Panc1 (cell line): ENCODE data around the gene CATSPERZ. TPM values are rescaled to one million over a fixed set of nuclear protein-coding genes. Genes with fewer than 3 reads are reported as not detected.

ENCODE experiments used
- ATAC-seq: fragments of 200-7000 bp; cut with Tn5 transposase; 2 replicates; pipeline ENCODE4 v1.9.1; 2020; ENCODE audit warnings: mild to moderate bottlenecking, moderate library complexity
- BruUV-seq: library from RNA; stranded (reverse); fragments of 400-500 nt; replicated peaks from 2 replicates; lab custom pipeline; 2021; lab: Mats Ljungman, UMichigan
- CTCF ChIA-PET: fragments of 300-600 bp; sonication (Branson Sonifier 250); formaldehyde crosslinking; loops from one replicate; lab custom pipeline; 2022; ENCODE audit warnings: antibody characterized with exemption; lab: Charles Lee
- POLR2A ChIA-PET: fragments of 300-600 bp; sonication (Branson Sonifier 250); formaldehyde crosslinking; loops from one replicate; lab custom pipeline; 2022; ENCODE audit warnings: antibody characterized with exemption; lab: Charles Lee
- DNase-seq: peaks from one replicate; pipeline ENCODE4 v3.0.0-alpha.2; 2010; ENCODE audit warnings: low read depth, low spot score
- H3K27ac ChIP-seq: 2 replicates; pipeline ENCODE4 v1.5.1; 2011; ENCODE audit warnings: mild to moderate bottlenecking, low read length, inconsistent platforms
- H3K27me3 ChIP-seq: fragments of 200-500 bp; sonication (Bioruptor generic); 2 replicates; pipeline ENCODE4 v1.6.0; 2014; ENCODE audit warnings: low read length, inconsistent platforms; ENCODE audit not compliant: control insufficient read depth, insufficient read depth
- H3K36me3 ChIP-seq: fragments of 200-500 bp; sonication (Bioruptor generic); 2 replicates; pipeline ENCODE4 v1.5.1; 2014; ENCODE audit warnings: inconsistent platforms, mild to moderate bottlenecking, low read length, moderate library complexity; ENCODE audit not compliant: control insufficient read depth, insufficient read depth
- H3K4me1 ChIP-seq: 2 replicates; pipeline ENCODE4 v1.5.1; 2011; ENCODE audit warnings: inconsistent platforms, mild to moderate bottlenecking, low read length, moderate library complexity; ENCODE audit not compliant: control insufficient read depth, insufficient read depth
- H3K4me3 ChIP-seq, 2 experiments: 2 replicates each; pipeline ENCODE4 v1.5.1; 2011 to 2012; ENCODE audit warnings: low read depth in 2 of 2, low read length in 2 of 2, mild to moderate bottlenecking in 2 of 2, inconsistent platforms in 1 of 2, moderate library complexity in 1 of 2
- H3K9me3 ChIP-seq: fragments of 200-500 bp; sonication (Bioruptor generic); 2 replicates; pipeline ENCODE4 v1.5.1; 2014; ENCODE audit warnings: low read depth, mild to moderate bottlenecking, inconsistent platforms, low read length, moderate library complexity; ENCODE audit not compliant: control insufficient read depth, insufficient read depth
- POLR2AphosphoS5 ChIP-seq: IDR thresholded peaks from 2 replicates; pipeline ENCODE4 v1.6.1; 2012; ENCODE audit warnings: mild to moderate bottlenecking, low read depth, low read length, moderate library complexity
- SIN3A ChIP-seq: IDR thresholded peaks from 2 replicates; pipeline ENCODE4 v1.6.1; 2012; ENCODE audit warnings: low read depth, mild to moderate bottlenecking, low read length, moderate library complexity, borderline replicate concordance; ENCODE audit not compliant: insufficient read depth
- TCF7L2 ChIP-seq: IDR thresholded peaks from 2 replicates; pipeline ENCODE4 v1.6.1; 2011; ENCODE audit warnings: mild to moderate bottlenecking, low read depth, low read length, inconsistent platforms
- in situ Hi-C: cut with HindIII; loops from 2 replicates; pipeline ENCODE4 v1.10.0; 2016; ENCODE audit warnings: low sequenced_read_pairs, low pct_unique_long_range_greater_than_20kb
- intact Hi-C: fragments of 100-400 bp; cut with micrococcal nuclease; formaldehyde crosslinking; loops from one replicate; pipeline ENCODE4 v1.10.0; 2022; ENCODE audit not compliant: unreplicated experiment
- total RNA-seq: library from RNA; stranded (reverse); gene quantifications from one replicate; pipeline ENCODE4 v1.2.1, GENCODE V29; 2021; ENCODE audit not compliant: unreplicated experiment
- TF ChIP-seq, protein P1 (sequence below): fragments of 450-650 bp; IDR thresholded peaks from 2 replicates; pipeline ENCODE4 v1.5.1; 2017; ENCODE audit warnings: mild to moderate bottlenecking
- TF ChIP-seq, protein P2 (sequence below), 2 experiments: IDR thresholded peaks; 2 replicates each; pipeline ENCODE4 v1.6.1; 2011 to 2012; ENCODE audit warnings: low read depth in 2 of 2, control low read depth in 1 of 2, low read length in 1 of 2, mild to moderate bottlenecking in 1 of 2, moderate library complexity in 1 of 2; ENCODE audit not compliant: insufficient read depth in 1 of 2

CATSPERZ gene
- total RNA-seq, 1 experiment from 2014 or later = 0.64 TPM

DNA sequence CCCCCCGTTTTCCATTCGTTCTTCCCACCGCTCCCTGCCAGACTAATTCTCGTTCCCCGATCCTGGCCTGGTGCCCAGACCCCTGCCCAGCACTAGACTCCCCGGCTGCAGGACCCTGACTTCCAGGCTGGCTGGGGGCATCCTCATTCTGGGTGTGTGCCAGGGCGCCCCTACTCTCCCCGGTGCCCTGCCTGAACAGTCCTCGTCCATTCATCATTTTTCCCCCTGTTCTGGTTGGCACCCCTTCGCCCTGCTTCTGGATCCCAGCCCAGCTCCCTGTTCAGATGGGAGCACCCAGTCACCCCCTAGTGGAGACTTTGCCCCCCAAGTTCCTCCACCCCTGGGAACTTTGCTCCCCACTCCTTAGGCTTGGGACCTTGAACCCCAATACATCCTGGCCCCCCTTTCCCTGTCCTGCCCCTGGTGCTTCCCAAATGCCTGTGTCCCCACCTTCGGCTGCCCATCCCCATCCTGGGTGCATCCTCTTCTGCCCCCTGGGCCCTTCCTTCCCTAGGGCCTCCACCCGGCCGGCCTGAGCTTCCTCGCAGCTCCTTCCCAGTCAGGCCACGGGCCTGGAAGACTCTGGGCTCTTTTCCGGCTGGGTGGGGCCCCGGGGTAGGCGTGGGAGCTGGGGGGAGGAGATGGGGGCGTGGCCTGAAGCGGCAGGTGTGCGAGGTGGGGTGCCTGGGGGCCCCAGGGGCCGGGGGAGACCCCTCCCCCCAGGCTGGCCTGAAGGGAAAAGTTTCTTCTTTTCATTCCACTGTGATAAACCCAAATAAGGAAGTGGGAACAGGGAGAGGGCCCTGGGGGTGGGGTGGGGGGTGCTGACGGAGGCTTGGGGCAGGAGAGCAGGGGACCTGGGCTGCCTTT, 47.9 kb upstream of the CATSPERZ start:
- Histone ChIP-seq H3K27ac (peak overlapping the region; percentile 89), H3K4me3 (peak overlapping the region; percentile 84 to 90), H3K4me1 (peaks cover 41% of the 10 kb centered on the region), H3K9me3 (no peaks in the 10 kb centered on the region), H3K27me3 (no peaks in the 10 kb centered on the region), H3K36me3 (peaks cover 3% of the 10 kb centered on the region; the same call in 1 of the 2 replicates)
- DNase-seq (no peak), ATAC-seq (peak; percentile 50)
- in situ Hi-C loops (no loop called here), intact Hi-C loops (no loop called here)
- no TSS peak for BruUV-seq
- ChIA-PET CTCF (interaction anchor here (0.5 to 1.8 kb wide), 11 partner anchors 9 to 1800 kb away, joined by 3 to 12 read pairs (median 5); partner anchors contain the start of gene SF3B2), POLR2A (interaction anchor here (0.6 to 0.7 kb wide), 2 partner anchors 18 to 48 kb away, joined by 5 to 6 read pairs; no protein-coding TSS in a partner anchor)
- TF ChIP-seq SIN3A (no peak), TCF7L2 (no peak), POLR2AphosphoS5 (peak; percentile 33; the same call in 1 of the 2 replicates)

DNA sequence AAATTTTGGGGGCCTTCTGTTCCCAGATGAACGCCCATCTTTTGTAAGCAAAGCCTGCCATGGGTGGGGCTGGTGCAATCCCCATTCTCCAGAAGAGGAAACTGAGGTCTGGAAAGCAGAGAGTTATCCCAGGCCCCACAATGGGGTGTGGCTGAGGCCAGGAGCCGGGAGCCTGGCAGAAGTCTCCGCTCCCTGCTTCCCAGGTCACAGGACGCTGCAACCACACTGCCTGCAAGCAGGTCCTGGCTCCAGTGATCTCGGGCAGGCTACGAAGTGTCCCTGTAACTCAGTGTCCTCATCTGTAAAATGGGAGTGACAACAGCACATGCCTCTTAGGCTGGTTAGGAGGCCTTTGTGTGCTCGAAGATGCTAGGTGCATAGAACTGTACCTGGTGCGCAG, 47.1 kb upstream of the CATSPERZ start:
- in situ Hi-C loops (no loop called here), intact Hi-C loops (no loop called here)
- Histone ChIP-seq H3K27me3 (no peaks in the 10 kb centered on the region), H3K9me3 (no peaks in the 10 kb centered on the region), H3K4me3 (peak overlapping the region; percentile 84 to 90), H3K36me3 (peaks cover 3% of the 10 kb centered on the region; the same call in 1 of the 2 replicates), H3K4me1 (peaks cover 37% of the 10 kb centered on the region), H3K27ac (peak overlapping the region; percentile 41; the same call in 1 of the 2 replicates)
- ATAC-seq (no peak), DNase-seq (no peak)
- BruUV-seq = TSS peak; percentile 83
- TF ChIP-seq, protein P1, sequence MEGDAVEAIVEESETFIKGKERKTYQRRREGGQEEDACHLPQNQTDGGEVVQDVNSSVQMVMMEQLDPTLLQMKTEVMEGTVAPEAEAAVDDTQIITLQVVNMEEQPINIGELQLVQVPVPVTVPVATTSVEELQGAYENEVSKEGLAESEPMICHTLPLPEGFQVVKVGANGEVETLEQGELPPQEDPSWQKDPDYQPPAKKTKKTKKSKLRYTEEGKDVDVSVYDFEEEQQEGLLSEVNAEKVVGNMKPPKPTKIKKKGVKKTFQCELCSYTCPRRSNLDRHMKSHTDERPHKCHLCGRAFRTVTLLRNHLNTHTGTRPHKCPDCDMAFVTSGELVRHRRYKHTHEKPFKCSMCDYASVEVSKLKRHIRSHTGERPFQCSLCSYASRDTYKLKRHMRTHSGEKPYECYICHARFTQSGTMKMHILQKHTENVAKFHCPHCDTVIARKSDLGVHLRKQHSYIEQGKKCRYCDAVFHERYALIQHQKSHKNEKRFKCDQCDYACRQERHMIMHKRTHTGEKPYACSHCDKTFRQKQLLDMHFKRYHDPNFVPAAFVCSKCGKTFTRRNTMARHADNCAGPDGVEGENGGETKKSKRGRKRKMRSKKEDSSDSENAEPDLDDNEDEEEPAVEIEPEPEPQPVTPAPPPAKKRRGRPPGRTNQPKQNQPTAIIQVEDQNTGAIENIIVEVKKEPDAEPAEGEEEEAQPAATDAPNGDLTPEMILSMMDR = no peak
- TF ChIP-seq, protein P2, sequence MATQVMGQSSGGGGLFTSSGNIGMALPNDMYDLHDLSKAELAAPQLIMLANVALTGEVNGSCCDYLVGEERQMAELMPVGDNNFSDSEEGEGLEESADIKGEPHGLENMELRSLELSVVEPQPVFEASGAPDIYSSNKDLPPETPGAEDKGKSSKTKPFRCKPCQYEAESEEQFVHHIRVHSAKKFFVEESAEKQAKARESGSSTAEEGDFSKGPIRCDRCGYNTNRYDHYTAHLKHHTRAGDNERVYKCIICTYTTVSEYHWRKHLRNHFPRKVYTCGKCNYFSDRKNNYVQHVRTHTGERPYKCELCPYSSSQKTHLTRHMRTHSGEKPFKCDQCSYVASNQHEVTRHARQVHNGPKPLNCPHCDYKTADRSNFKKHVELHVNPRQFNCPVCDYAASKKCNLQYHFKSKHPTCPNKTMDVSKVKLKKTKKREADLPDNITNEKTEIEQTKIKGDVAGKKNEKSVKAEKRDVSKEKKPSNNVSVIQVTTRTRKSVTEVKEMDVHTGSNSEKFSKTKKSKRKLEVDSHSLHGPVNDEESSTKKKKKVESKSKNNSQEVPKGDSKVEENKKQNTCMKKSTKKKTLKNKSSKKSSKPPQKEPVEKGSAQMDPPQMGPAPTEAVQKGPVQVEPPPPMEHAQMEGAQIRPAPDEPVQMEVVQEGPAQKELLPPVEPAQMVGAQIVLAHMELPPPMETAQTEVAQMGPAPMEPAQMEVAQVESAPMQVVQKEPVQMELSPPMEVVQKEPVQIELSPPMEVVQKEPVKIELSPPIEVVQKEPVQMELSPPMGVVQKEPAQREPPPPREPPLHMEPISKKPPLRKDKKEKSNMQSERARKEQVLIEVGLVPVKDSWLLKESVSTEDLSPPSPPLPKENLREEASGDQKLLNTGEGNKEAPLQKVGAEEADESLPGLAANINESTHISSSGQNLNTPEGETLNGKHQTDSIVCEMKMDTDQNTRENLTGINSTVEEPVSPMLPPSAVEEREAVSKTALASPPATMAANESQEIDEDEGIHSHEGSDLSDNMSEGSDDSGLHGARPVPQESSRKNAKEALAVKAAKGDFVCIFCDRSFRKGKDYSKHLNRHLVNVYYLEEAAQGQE (IDR thresholded peaks at IDR 0.05; ENCODE audit: insufficient read depth in 1 of 2, low read depth in 2 of 2, low read length in 1 of 2) = no peak
- TF ChIP-seq POLR2AphosphoS5 (no peak), TCF7L2 (no peak), SIN3A (no peak)
- CTCF ChIA-PET = no interaction called here
- POLR2A ChIA-PET = interaction anchor here (0.6 kb wide), 1 partner anchor 49 kb away, joined by 5 read pairs; no protein-coding TSS in a partner anchor
